H9 (cell line): ENCODE results near the gene POLR2H. TPM values are rescaled to one million over a fixed set of nuclear protein-coding genes. Genes with fewer than 3 reads are reported as not detected.
A peak's percentile ranks its signal among the peaks of the same experiment; 100 is the strongest.

Experiments used
- DNase-seq: peaks from one replicate; pipeline ENCODE4 v3.0.0-alpha.2; 2017
- H2AFZ ChIP-seq: one replicate; pipeline ENCODE4 v1.6.1; 2013; ENCODE audit warnings: mild to moderate bottlenecking, low read length, control low read depth, moderate library complexity
- H2AK5ac ChIP-seq: 2 replicates; pipeline ENCODE4 v1.6.1; 2013; ENCODE audit warnings: low read length, control low read depth, mixed read lengths; ENCODE audit not compliant: insufficient read length
- H2BK120ac ChIP-seq: one replicate; pipeline ENCODE4 v1.6.1; 2013; ENCODE audit warnings: low read depth, mild to moderate bottlenecking, low read length, control low read depth, inconsistent platforms; ENCODE audit not compliant: poor library complexity, severe bottlenecking
- H2BK12ac ChIP-seq: 2 replicates; pipeline ENCODE4 v1.6.1; 2013; ENCODE audit warnings: low read length, control low read depth, mixed read lengths, low read depth; ENCODE audit not compliant: insufficient read length
- H2BK15ac ChIP-seq: 2 replicates; pipeline ENCODE4 v1.6.1; 2013; ENCODE audit warnings: low read depth, low read length, control low read depth
- H2BK20ac ChIP-seq: one replicate; pipeline ENCODE4 v1.6.1; 2013; ENCODE audit warnings: low read depth, mild to moderate bottlenecking, low read length, control low read depth, inconsistent platforms; ENCODE audit not compliant: poor library complexity, severe bottlenecking
- H2BK5ac ChIP-seq: 2 replicates; pipeline ENCODE4 v1.6.1; 2013; ENCODE audit warnings: low read length, control low read depth, mixed read lengths; ENCODE audit not compliant: insufficient read length
- H3K14ac ChIP-seq: 2 replicates; pipeline ENCODE4 v1.6.1; 2013; ENCODE audit warnings: low read length, control low read depth; ENCODE audit not compliant: insufficient read depth
- H3K18ac ChIP-seq: 2 replicates; pipeline ENCODE4 v1.6.1; 2013; ENCODE audit warnings: low read depth, mild to moderate bottlenecking, mixed read lengths, low read length, control low read depth; ENCODE audit not compliant: insufficient read length
- H3K23ac ChIP-seq: 2 replicates; pipeline ENCODE4 v1.6.1; 2013; ENCODE audit warnings: low read length, control low read depth, mixed read lengths, low read depth; ENCODE audit not compliant: insufficient read length
- H3K23me2 ChIP-seq: 2 replicates; pipeline ENCODE4 v1.6.1; 2013; ENCODE audit warnings: low read depth, mild to moderate bottlenecking, mixed read lengths, low read length, control low read depth; ENCODE audit not compliant: insufficient read length, poor library complexity, severe bottlenecking
- H3K27ac ChIP-seq: 2 replicates; pipeline ENCODE4 v1.5.1; 2013; ENCODE audit warnings: low read length, control low read depth, mixed read lengths, low read depth; ENCODE audit not compliant: insufficient read length
- H3K27me3 ChIP-seq: 2 replicates; pipeline ENCODE4 v1.6.1; 2013; ENCODE audit warnings: low read length, control low read depth, inconsistent platforms; ENCODE audit not compliant: insufficient read depth
- H3K4ac ChIP-seq: 2 replicates; pipeline ENCODE4 v1.6.1; 2013; ENCODE audit warnings: low read depth, mild to moderate bottlenecking, control low read depth, inconsistent platforms, low read length, moderate library complexity
- H3K4me1 ChIP-seq: 2 replicates; pipeline ENCODE4 v1.6.1; 2013; ENCODE audit warnings: low read length, control low read depth, inconsistent platforms; ENCODE audit not compliant: insufficient read depth
- H3K4me2 ChIP-seq: 2 replicates; pipeline ENCODE4 v1.6.1; 2013; ENCODE audit warnings: low read length, control low read depth, mixed read lengths; ENCODE audit not compliant: insufficient read length, insufficient read depth
- H3K56ac ChIP-seq: 2 replicates; pipeline ENCODE4 v1.6.1; 2013; ENCODE audit warnings: low read depth, mild to moderate bottlenecking, mixed read lengths, low read length, control low read depth; ENCODE audit not compliant: insufficient read length
- H3K79me1 ChIP-seq: 2 replicates; pipeline ENCODE4 v1.6.1; 2013; ENCODE audit warnings: low read depth, mild to moderate bottlenecking, moderate library complexity, low read length, control low read depth, inconsistent platforms; ENCODE audit not compliant: insufficient read depth, poor library complexity, severe bottlenecking
- H3K79me2 ChIP-seq: 2 replicates; pipeline ENCODE4 v1.6.1; 2013; ENCODE audit warnings: low read length, control low read depth, inconsistent platforms; ENCODE audit not compliant: insufficient read depth
- H3K9ac ChIP-seq: 2 replicates; pipeline ENCODE4 v1.6.1; 2013; ENCODE audit warnings: low read length, control low read depth, mixed read lengths; ENCODE audit not compliant: insufficient read length; ENCODE audit errors: extremely low read depth
- H3K9me3 ChIP-seq: one replicate; pipeline ENCODE4 v1.6.1; 2013; ENCODE audit warnings: low read depth, low read length, inconsistent platforms; ENCODE audit not compliant: control insufficient read depth
- H3T11ph ChIP-seq: one replicate; pipeline ENCODE4 v1.6.1; 2013; ENCODE audit warnings: mild to moderate bottlenecking, low read length, control low read depth, inconsistent platforms
- H4K20me1 ChIP-seq: one replicate; pipeline ENCODE4 v1.6.1; 2013; ENCODE audit not compliant: control insufficient read depth, insufficient read length, insufficient read depth
- H4K5ac ChIP-seq: 2 replicates; pipeline ENCODE4 v1.6.1; 2013; ENCODE audit warnings: low read depth, mild to moderate bottlenecking, mixed read lengths, low read length, control low read depth; ENCODE audit not compliant: insufficient read length
- H4K8ac ChIP-seq: replicated peaks from 2 replicates; pipeline ENCODE4 v1.6.1; 2013; ENCODE audit warnings: low read length, control low read depth, mixed read lengths, low read depth; ENCODE audit not compliant: insufficient read length
- H4K91ac ChIP-seq: 2 replicates; pipeline ENCODE4 v1.6.1; 2013; ENCODE audit warnings: low read depth, mild to moderate bottlenecking, moderate library complexity, mixed read lengths, low read length, control low read depth; ENCODE audit not compliant: insufficient read length
- H3K27ac Mint-ChIP-seq, 3 experiments: 2 replicates in 2 of 3; 3 replicates in 1 of 3; pipeline ENCODE4 v1.8.0; 2020 to 2021; ENCODE audit warnings: mixed read lengths in 3 of 3, mild to moderate bottlenecking in 1 of 3, moderate library complexity in 1 of 3
- H3K27me3 Mint-ChIP-seq: 2 replicates; pipeline ENCODE4 v1.8.0; 2021; ENCODE audit warnings: low read depth, mild to moderate bottlenecking, moderate library complexity, mixed read lengths
- H3K36me3 Mint-ChIP-seq, 3 experiments: 2 replicates in 2 of 3; 3 replicates in 1 of 3; pipeline ENCODE4 v1.8.0; 2020 to 2021; ENCODE audit warnings: low read depth in 3 of 3, mixed read lengths in 3 of 3; ENCODE audit not compliant: insufficient read depth in 1 of 3
- H3K4me1 Mint-ChIP-seq, 2 experiments: 2 replicates each; pipeline ENCODE4 v1.8.0; 2020; ENCODE audit warnings: mixed read lengths in 2 of 2
- H3K4me3 Mint-ChIP-seq, 2 experiments: 2 replicates in 1 of 2; 3 replicates in 1 of 2; pipeline ENCODE4 v1.8.0; 2020 to 2021; ENCODE audit warnings: mild to moderate bottlenecking in 2 of 2, mixed read lengths in 2 of 2, moderate library complexity in 1 of 2
- H3K9me3 Mint-ChIP-seq, 2 experiments: 2 replicates in 1 of 2; 3 replicates in 1 of 2; pipeline ENCODE4 v1.8.0; 2020; ENCODE audit warnings: mild to moderate bottlenecking in 2 of 2, mixed read lengths in 2 of 2, moderate library complexity in 1 of 2
- CTCF ChIP-seq: fragments of 200-600 bp; sonication (generic); conservative IDR thresholded peaks from 3 replicates; pipeline ENCODE4 v1.8.0; 2021; ENCODE audit warnings: antibody characterized with exemption, mild to moderate bottlenecking
- WGBS: extraction: QIAGEN DNeasy Blood & Tissue Kit; methylation state at CpG from one replicate; pipeline ENCODE4 v1.1.7; 2013; ENCODE audit warnings: missing lambda C conversion rate, low lambda C conversion rate, mixed read lengths; ENCODE audit not compliant: insufficient read length; ENCODE audit errors: extremely low coverage; 5-methylcytosine and 5-hydroxymethylcytosine counted together
- total RNA-seq: library from RNA; stranded (reverse); gene quantifications from 2 replicates; pipeline ENCODE4 v1.2.1, GENCODE V29; 2021

POLR2H gene
- total RNA-seq, 1 experiment from 2014 or later, result 115 TPM

GRCh38 chr3:184321666-184322065 is 39.8 kb upstream of the POLR2H start:
- H3K4ac ChIP-seq, result no peak overlapping the region

More at GRCh38 chr3:184321666-184322065, 39.8 kb upstream of the POLR2H start:
- no peak overlapping the region for H2AK5ac ChIP-seq
- H3K23me2 ChIP-seq, result no peaks in the 10 kb centered on the region
- no peak overlapping the region for H3K4me2 ChIP-seq
- no peak overlapping the region for H3K23ac ChIP-seq
- H3T11ph ChIP-seq, result no peak overlapping the region
- H3K9ac ChIP-seq, result no peak overlapping the region
- Mint-ChIP-seq H3K36me3 (peaks cover 80 to 96% (median 91%) of the 10 kb centered on the region in 3 experiments), H3K27ac (0 out of 7 replicates have a peak overlapping the region, but pooled peaks of 1 of the 3 experiments have one; percentile 26), H3K9me3 (no peaks in the 10 kb centered on the region), H3K4me1 (peaks cover 18 to 19% of the 10 kb centered on the region in 2 experiments), H3K4me3 (peak overlapping the region in 1 of 2 experiments; percentile 46; a peak in 2 of 5 replicates), H3K27me3 (no peaks in the 10 kb centered on the region; the same call in none of the 2 replicates)
- DNase-seq, result no peak
- H3K18ac ChIP-seq, result no peak overlapping the region
- no peak overlapping the region for H2BK5ac ChIP-seq
- H4K20me1 ChIP-seq, result no peaks in the 10 kb centered on the region
- no peak overlapping the region for H2BK15ac ChIP-seq
- no peaks in the 10 kb centered on the region for H3K9me3 ChIP-seq
- no peak overlapping the region for H2BK20ac ChIP-seq
- no peak overlapping the region for H3K14ac ChIP-seq
- H4K5ac ChIP-seq, result no peak overlapping the region
- H3K79me1 ChIP-seq, result peaks cover 6% of the 10 kb centered on the region
- H4K8ac ChIP-seq, result no peak overlapping the region
- no peak overlapping the region for H3K56ac ChIP-seq
- H2AFZ ChIP-seq, result no peak overlapping the region
- H3K27ac ChIP-seq, result no peak overlapping the region
- H4K91ac ChIP-seq, result no peak overlapping the region
- H2BK120ac ChIP-seq, result no peak overlapping the region
- no peak overlapping the region for H2BK12ac ChIP-seq
- peaks cover 22% of the 10 kb centered on the region for H3K79me2 ChIP-seq
- TF ChIP-seq CTCF, result no peak
- no peaks in the 10 kb centered on the region for H3K27me3 ChIP-seq
- H3K4me1 ChIP-seq, result 0 out of 2 replicates have a peak, but pooled peaks cover 2% of the 10 kb centered on the region
- no CpG with 5 or more reads among the region's 5 CpGs for WGBS
